LNCaP clone FGC (cell line): ENCODE data around the gene SLC24A4.

ENCODE experiments used
- DNase-seq: peaks from one replicate; pipeline ENCODE4 v3.0.0-alpha.2; 2011; ENCODE audit warnings: low read depth
- H3K4me3 ChIP-seq: 2 replicates; pipeline ENCODE4 v1.5.1; 2011; ENCODE audit warnings: mild to moderate bottlenecking, low read depth, low read length, control low read depth
- CTCF ChIP-seq: IDR thresholded peaks from 2 replicates; pipeline ENCODE4 v1.5.1; 2012; ENCODE audit warnings: mild to moderate bottlenecking; ENCODE audit not compliant: control insufficient read depth, insufficient read depth; ENCODE audit errors: extremely low read depth

SLC24A4 gene

GRCh38 chr14:92315050-92315805, 7.7 kb upstream of the SLC24A4 start:
- DNase-seq: no peak
- TF ChIP-seq CTCF: no peak
- H3K4me3 ChIP-seq: no peak overlapping the region

GRCh38 chr14:92316176-92316575, 6.8 kb upstream of the SLC24A4 start:
- no peak for TF ChIP-seq CTCF
- DNase-seq: no peak
- no peak overlapping the region for H3K4me3 ChIP-seq

GRCh38 chr14:92316937-92317336, 6.0 kb upstream of the SLC24A4 start:
- TF ChIP-seq CTCF: no peak
- no peak overlapping the region for H3K4me3 ChIP-seq
- DNase-seq: no peak

- TF ChIP-seq CTCF: no peak
- no peak for DNase-seq
- no peak overlapping the region for H3K4me3 ChIP-seq
These were observed 5.5 kb upstream of the SLC24A4 start for GRCh38 chr14:92317511-92317910.

GRCh38 chr14:92321701-92322100, 1.3 kb upstream of the SLC24A4 start:
- DNase-seq: no peak
- H3K4me3 ChIP-seq: no peak overlapping the region
- TF ChIP-seq CTCF: no peak

GRCh38 chr14:92322516-92322915, 449 bp upstream of the SLC24A4 start:
- no peak overlapping the region for H3K4me3 ChIP-seq
- TF ChIP-seq CTCF: no peak
- no peak for DNase-seq
